ENCODE measurements around the gene AK9. TPM values are rescaled to one million over a fixed set of nuclear protein-coding genes. Genes with fewer than 3 reads are reported as not detected.

AK9 gene
- total and polyA plus RNA-seq, 9 of the 15 experiments (the other 6 are each of a cell fraction or from before 2014, with no cell fraction given) = 0.59 to 1.9 (median 1.2) TPM

DNA sequence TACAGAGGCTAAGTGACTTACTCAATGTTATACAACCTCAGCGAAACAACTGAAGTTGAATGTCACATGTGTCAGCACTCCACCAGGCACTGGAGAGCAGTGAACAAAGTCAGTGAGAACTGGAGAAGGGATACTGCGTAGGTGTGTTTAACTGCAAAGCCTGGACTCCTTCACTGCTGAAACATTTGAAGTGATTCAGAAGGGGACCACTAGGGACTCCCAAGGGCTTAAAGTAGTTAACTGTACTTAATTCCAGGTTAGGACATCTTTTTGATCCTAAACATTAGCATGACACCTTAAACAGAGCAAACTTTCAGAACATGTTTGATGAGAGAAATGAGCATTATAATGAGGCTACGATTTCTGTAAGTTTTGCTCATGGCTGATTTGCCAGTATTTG is 163.0 kb downstream of the AK9 start:
- ChIA-PET CTCF (ENCODE audit: low intra/inter-chr PET ratio) (interaction anchor here (0.8 to 1.6 kb wide), 3 partner anchors 177 to 526 kb away, joined by 3 to 6 read pairs (median 6); no protein-coding TSS in a partner anchor), POLR2A (interaction anchor here (0.6 kb wide), 2 partner anchors 229 to 712 kb away, joined by 3 read pairs; no protein-coding TSS in a partner anchor)
- peaks cover 9 to 14% of the 10 kb centered on the region in 2 experiments; a peak in 2 of 5 replicates for H3K27me3 ChIP-seq (ENCODE audit: control insufficient read depth in 2 of 2, insufficient read depth in 2 of 2, low read length in 2 of 2)
- TF ChIP-seq RAD21 (CRISPR knock-in tag; conservative IDR thresholded peaks at IDR 0.05 in 1 of 2, IDR thresholded peaks at IDR 0.05 in 1 of 2) = peak in 1 of 2 experiments; percentile 48; a peak in 2 of 4 replicates
- TF ChIP-seq, protein P1, sequence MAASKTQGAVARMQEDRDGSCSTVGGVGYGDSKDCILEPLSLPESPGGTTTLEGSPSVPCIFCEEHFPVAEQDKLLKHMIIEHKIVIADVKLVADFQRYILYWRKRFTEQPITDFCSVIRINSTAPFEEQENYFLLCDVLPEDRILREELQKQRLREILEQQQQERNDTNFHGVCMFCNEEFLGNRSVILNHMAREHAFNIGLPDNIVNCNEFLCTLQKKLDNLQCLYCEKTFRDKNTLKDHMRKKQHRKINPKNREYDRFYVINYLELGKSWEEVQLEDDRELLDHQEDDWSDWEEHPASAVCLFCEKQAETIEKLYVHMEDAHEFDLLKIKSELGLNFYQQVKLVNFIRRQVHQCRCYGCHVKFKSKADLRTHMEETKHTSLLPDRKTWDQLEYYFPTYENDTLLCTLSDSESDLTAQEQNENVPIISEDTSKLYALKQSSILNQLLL (CRISPR knock-in tag; IDR thresholded peaks at IDR 0.05; ENCODE audit: borderline replicate concordance) = no peak
- TF ChIP-seq TAF7 (tag; IDR thresholded peaks at IDR 0.05) = no peak
- TF ChIP-seq, protein P2, sequence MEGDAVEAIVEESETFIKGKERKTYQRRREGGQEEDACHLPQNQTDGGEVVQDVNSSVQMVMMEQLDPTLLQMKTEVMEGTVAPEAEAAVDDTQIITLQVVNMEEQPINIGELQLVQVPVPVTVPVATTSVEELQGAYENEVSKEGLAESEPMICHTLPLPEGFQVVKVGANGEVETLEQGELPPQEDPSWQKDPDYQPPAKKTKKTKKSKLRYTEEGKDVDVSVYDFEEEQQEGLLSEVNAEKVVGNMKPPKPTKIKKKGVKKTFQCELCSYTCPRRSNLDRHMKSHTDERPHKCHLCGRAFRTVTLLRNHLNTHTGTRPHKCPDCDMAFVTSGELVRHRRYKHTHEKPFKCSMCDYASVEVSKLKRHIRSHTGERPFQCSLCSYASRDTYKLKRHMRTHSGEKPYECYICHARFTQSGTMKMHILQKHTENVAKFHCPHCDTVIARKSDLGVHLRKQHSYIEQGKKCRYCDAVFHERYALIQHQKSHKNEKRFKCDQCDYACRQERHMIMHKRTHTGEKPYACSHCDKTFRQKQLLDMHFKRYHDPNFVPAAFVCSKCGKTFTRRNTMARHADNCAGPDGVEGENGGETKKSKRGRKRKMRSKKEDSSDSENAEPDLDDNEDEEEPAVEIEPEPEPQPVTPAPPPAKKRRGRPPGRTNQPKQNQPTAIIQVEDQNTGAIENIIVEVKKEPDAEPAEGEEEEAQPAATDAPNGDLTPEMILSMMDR (IDR thresholded peaks at IDR 0.05 in 2 of 3, conservative IDR thresholded peaks at IDR 0.05 in 1 of 3; ENCODE audit: insufficient read depth in 2 of 3, low read depth in 1 of 3, low read length in 3 of 3) = peak; percentile 32 to 46 (median 43); a peak in 3 of 6 replicates
- in situ Hi-C loops (cut with MboI) = loop anchor here (10.0 to 25.0 kb wide), 3 partner anchors 177 to 859 kb away; no protein-coding TSS in a partner anchor
- no peak overlapping the region for H3K27ac ChIP-seq (ENCODE audit: extremely low read depth, low read depth, low read length)
- no peaks in the 10 kb centered on the region for H3K4me1 ChIP-seq (replicated peaks in 1 of 2; ENCODE audit: control insufficient read depth in 2 of 2, insufficient read depth in 2 of 2, low read length in 2 of 2)
- 0% methylated on average over 3 of the region's 3 CpGs for WGBS (ENCODE audit: insufficient coverage, low coverage, missing lambda C conversion rate)
- no peak overlapping the region for H3K4me2 ChIP-seq (ENCODE audit: insufficient read depth, low read length)
- no peaks in the 10 kb centered on the region for H3K9me1 ChIP-seq (ENCODE audit: control insufficient read depth, insufficient read depth, low read length)
- peak; percentile 74 for FAIRE-seq
- intact Hi-C loops (cut with micrococcal nuclease) = loop anchor here (1.0 to 5.0 kb wide), 7 partner anchors 164 to 864 kb away; partner anchors contain the start of genes AK9 and FIG4
- no peak overlapping the region for H2AFZ ChIP-seq (ENCODE audit: low read depth, low read length)
- H3K36me3 ChIP-seq (ENCODE audit: control insufficient read depth, insufficient read depth, low read length) = no peaks in the 10 kb centered on the region
- DNase-seq (ENCODE audit: extremely low read depth in 1 of 4, low spot score in 3 of 4) = peak; percentile 22 to 43 (median 34)
- H3K9me3 ChIP-seq (replicated peaks; ENCODE audit: control insufficient read depth, insufficient read depth, low read depth, low read length) = no peaks in the 10 kb centered on the region
- H3K4me3 ChIP-seq = no peak overlapping the region
- H4K20me1 ChIP-seq (replicated peaks; ENCODE audit: control insufficient read depth, insufficient read depth, low read length) = no peaks in the 10 kb centered on the region
- no peaks in the 10 kb centered on the region for H3K79me2 ChIP-seq (ENCODE audit: control insufficient read depth, insufficient read depth, low read length)
- peak; percentile 92 for ATAC-seq
- H3K9ac ChIP-seq (ENCODE audit: insufficient read depth in 1 of 2, low read depth in 2 of 2, low read length in 2 of 2) = no peak overlapping the region
- no TSS peak for BruUV-seq (replicated peaks)

Data from K562 (cell line).